Pancreas (tissue), 10 donors: ENCODE data around the gene TGIF2. TPM values are rescaled to one million over a fixed set of nuclear protein-coding genes. Genes with fewer than 3 reads are reported as not detected.
A peak's percentile ranks its signal among the peaks of the same experiment; 100 is the strongest.

ENCODE experiments used
- ATAC-seq, 4 donors: fragments of 200-7000 bp; cut with Tn5 transposase; one replicate each; pipeline versions ENCODE4 v1.8.0 to v1.9.1; 2020; ENCODE audit warnings: mild to moderate bottlenecking in 4 of 4, moderate library complexity in 4 of 4
- DNase-seq, 6 donors: peaks; one replicate each; pipeline ENCODE4 v3.0.0-alpha.2; 2020
- FAIRE-seq: peaks from 2 replicates; lab custom pipeline; 2012; peaks lifted over from hg19 to GRCh38; lab: Jason Lieb, UNC
- H3K27ac ChIP-seq, 4 donors: fragments of 200-600 bp; sonication (generic); 1 replicate in 3 of 4; 2 replicates in 1 of 4; pipeline versions ENCODE4 v1.5.0 to v1.8.0; 2020
- H3K27me3 ChIP-seq, 4 donors: fragments of 200-600 bp; one replicate each; pipeline ENCODE4 v1.8.0; 2021
- H3K36me3 ChIP-seq, 3 donors: fragments of 200-600 bp; sonication (generic) in 1 of 3; one replicate each; pipeline versions ENCODE4 v1.5.0 to v1.8.0; 2020 to 2021
- H3K4me1 ChIP-seq, 3 donors: fragments of 200-600 bp; one replicate each; pipeline ENCODE4 v1.8.0; 2021
- H3K4me3 ChIP-seq, 4 donors: fragments of 200-600 bp; sonication (generic) in 2 of 4; one replicate each; pipeline versions ENCODE4 v1.5.0 to v1.8.0; 2020 to 2021
- H3K9me3 ChIP-seq, 4 donors: fragments of 200-600 bp; one replicate each; pipeline ENCODE4 v1.8.0; 2021
- CTCF ChIP-seq, 4 donors: fragments of 200-600 bp; sonication (generic) in 3 of 4; IDR thresholded peaks; one replicate each; pipeline versions ENCODE4 v1.5.0 to v1.8.0; 2021; ENCODE audit warnings: antibody characterized with exemption in 4 of 4
- WGBS, 2 donors: extraction: QIAGEN DNeasy Blood & Tissue Kit; methylation state at CpG; one replicate each; pipeline ENCODE4 v1.1.7; 2013; 5-methylcytosine and 5-hydroxymethylcytosine counted together
- intact Hi-C, 3 donors: fragments of 100-400 bp; cut with DNase I; formaldehyde crosslinking; loops; one replicate each; pipeline versions ENCODE4 v1.11.1 to v1.14.2; 2022
- polyA plus RNA-seq, 2 donors: library from polyadenylated mRNA; stranded (reverse); fragments of 200-250 nt; gene quantifications; one replicate each; pipeline ENCODE4 v1.2.3, GENCODE V29; 2013
- total RNA-seq, 6 donors: library from RNA; stranded (reverse); fragmentation: NEBNext Ultra II Directional in 4 of 6; extraction: Animal tissue kit (Norgen Biotek cat#: 25700) in 4 of 6; gene quantifications; one replicate each; pipeline versions ENCODE4 v1.2.1 to v1.2.4, GENCODE V29; 2021 to 2023
- donor health status: healthy with polysubstance abuse.
- donor health status: DM: no; HTN: no; CAD: no; lungs with moderate emphysema.
- donor health status: DM: no; HTN: no; CAD: no.
- donor health status: control.
- donor health status: control.
- donor health status: Bipolar disorder and iron deficiency.
- donor health status: DM: yes; HTN: yes; CAD: no.
- donor health status: DM: no; HTN: no; CAD: no.
- donor health status: DM: no; HTN: no; CAD: no.
- donor health status: DM: yes; HTN: yes; CAD: no.

Gene TGIF2
- total and polyA plus RNA-seq, 8 donors, result 5.7 to 18.9 (median 12.8) TPM

- TF ChIP-seq CTCF (IDR thresholded peaks at IDR 0.05), result no peak
- FAIRE-seq (no peak), ATAC-seq (no peak), DNase-seq (peak in 1 of 6 donors; percentile 46)
- no peaks in the 10 kb centered on the region for H3K9me3 ChIP-seq
- intact Hi-C loops, result no loop called here
- no peak overlapping the region for H3K4me3 ChIP-seq
- H3K27me3 ChIP-seq, result no peaks in the 10 kb centered on the region
- peaks cover 0 to 43% (median 17%) of the 10 kb centered on the region in 3 donors for H3K36me3 ChIP-seq
- WGBS, 2 donors, result 86 to 88% methylated on average over 18 of the region's 18 CpGs
- peaks cover 0 to 6% (median 0%) of the 10 kb centered on the region in 3 donors for H3K4me1 ChIP-seq
- H3K27ac ChIP-seq, result no peak overlapping the region
These were observed 45.1 kb upstream of the TGIF2 start for GRCh38 chr20:36528176-36528874.

DNA sequence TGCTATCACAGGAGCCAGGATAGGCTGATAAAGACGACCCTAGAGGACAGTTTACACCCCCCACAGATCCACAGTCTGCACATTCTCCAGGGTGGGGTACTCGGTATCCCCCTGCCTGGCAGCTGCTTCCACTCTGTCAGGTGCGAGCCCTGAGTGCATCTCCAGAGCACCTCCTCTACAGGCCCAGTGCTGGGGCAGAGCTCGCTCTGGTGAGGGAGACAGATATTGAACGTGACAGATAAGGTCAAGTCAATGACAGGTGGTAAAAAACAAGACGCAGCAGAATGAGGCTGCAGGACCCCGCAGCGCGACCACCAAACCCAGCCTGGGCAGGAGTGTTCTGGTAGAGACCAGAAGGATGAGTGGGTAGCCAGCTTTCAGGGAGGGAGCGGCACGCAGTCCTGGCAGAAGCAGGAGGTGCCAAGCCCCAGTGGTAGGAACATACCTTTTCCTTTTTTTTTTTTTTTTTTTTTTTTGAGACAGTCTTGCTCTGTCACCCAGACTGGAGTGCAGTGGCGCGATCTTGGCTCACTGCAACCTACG, 44.5 kb upstream of the TGIF2 start:
- no peak for FAIRE-seq
- 86 to 89% methylated on average over 14 of the region's 14 CpGs for WGBS, 2 donors
- no peak for TF ChIP-seq CTCF (IDR thresholded peaks at IDR 0.05)

DNA sequence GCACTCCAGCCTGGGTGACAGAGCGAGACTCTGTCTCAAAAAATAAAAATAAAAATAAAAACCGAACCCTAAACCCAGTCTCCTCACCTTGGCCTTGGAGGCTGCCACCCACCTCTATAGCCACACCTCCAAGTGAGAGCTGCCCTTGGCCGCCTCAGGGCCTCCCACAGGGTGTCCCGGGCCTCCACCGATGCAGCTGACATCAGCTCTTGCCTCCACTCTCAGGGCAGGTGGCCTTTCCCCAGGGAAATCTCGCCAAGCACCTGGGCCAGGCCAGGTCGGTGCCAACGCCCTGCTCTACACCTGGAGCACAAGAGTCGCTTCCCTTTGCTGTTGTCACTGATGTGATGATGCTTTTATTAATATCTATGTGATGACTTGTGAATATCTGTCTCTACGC, 41.0 kb upstream of the TGIF2 start:
- DNase-seq (peak in 5 of 6 donors; percentile 44 to 91 (median 80)), FAIRE-seq (no peak), ATAC-seq (peak; percentile 77 to 89 (median 79))
- Histone ChIP-seq H3K27ac (no peak overlapping the region), H3K4me1 (no peaks in the 10 kb centered on the region), H3K36me3 (peaks cover 0 to 6% (median 0%) of the 10 kb centered on the region in 3 donors), H3K9me3 (no peaks in the 10 kb centered on the region), H3K27me3 (no peaks in the 10 kb centered on the region), H3K4me3 (no peak overlapping the region)
- WGBS, 2 donors, result 48 to 50% methylated on average over 10 of the region's 10 CpGs
- intact Hi-C loops, result no loop called here
- no peak for TF ChIP-seq CTCF (IDR thresholded peaks at IDR 0.05)

More for the DNA sequence above, 44.5 kb upstream of the TGIF2 start:
- Histone ChIP-seq H3K36me3 (peaks cover 0 to 40% (median 17%) of the 10 kb centered on the region in 3 donors), H3K27me3 (no peaks in the 10 kb centered on the region), H3K27ac (no peak overlapping the region), H3K4me1 (peaks cover 0 to 6% (median 0%) of the 10 kb centered on the region in 3 donors), H3K4me3 (no peak overlapping the region), H3K9me3 (no peaks in the 10 kb centered on the region)
- ATAC-seq (no peak), DNase-seq (peak in 1 of 6 donors; percentile 61)
- intact Hi-C loops, result no loop called here

DNA sequence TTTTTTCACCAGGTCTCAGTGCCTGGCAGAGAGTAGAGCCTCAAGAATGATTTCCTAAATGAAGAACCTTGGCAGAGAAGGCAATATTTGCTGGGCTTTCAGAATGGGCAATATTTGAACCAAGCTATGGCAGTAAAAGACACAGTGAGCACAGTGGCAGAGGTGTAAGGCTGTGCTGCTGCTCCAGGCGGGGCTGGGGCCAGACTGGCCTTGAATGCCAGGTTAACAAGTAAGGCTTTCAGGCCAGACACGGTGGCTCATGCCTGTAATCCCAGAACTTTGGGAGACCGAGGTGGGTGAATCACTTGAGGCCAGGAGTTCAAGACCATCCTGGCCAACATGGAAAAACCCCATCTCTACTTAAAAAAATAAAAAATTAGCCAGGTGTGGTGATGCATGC, 40.6 kb upstream of the TGIF2 start:
- no peak for TF ChIP-seq CTCF (IDR thresholded peaks at IDR 0.05)

More for the DNA sequence above, 40.6 kb upstream of the TGIF2 start:
- H3K4me1 ChIP-seq, result no peaks in the 10 kb centered on the region
- H3K27ac ChIP-seq, result peak overlapping the region in 1 of 4 donors; percentile 15
- no peaks in the 10 kb centered on the region for H3K9me3 ChIP-seq
- no peak overlapping the region for H3K4me3 ChIP-seq
- 38 to 49% methylated on average over 3 of the region's 3 CpGs for WGBS, 2 donors
- intact Hi-C loops, result no loop called here
- ATAC-seq (peak in 3 of 4 donors; percentile 22 to 39 (median 35)), DNase-seq (peak in 1 of 6 donors; percentile 37), FAIRE-seq (no peak)
- peaks cover 0 to 2% (median 0%) of the 10 kb centered on the region in 3 donors for H3K36me3 ChIP-seq
- H3K27me3 ChIP-seq, result no peaks in the 10 kb centered on the region
